ENCODE measurements around the gene CALML4. TPM values are rescaled to one million over a fixed set of nuclear protein-coding genes. Genes with fewer than 3 reads are reported as not detected.

Gene CALML4
- total and polyA plus RNA-seq, 7 donors = 0.85 to 2.2 (median 1.4) TPM

GRCh38 chr15:68158046-68158628, 47.0 kb downstream of the CALML4 start:
- Histone ChIP-seq H3K36me3 (ENCODE audit: insufficient read depth in 1 of 2, low read depth in 1 of 2) (peaks cover 6 to 38% of the 10 kb centered on the region in 2 donors), H3K27ac (no peak overlapping the region), H3K4me3 (no peak overlapping the region), H3K4me1 (no peaks in the 10 kb centered on the region), H3K9me3 (no peaks in the 10 kb centered on the region), H3K27me3 (ENCODE audit: insufficient read depth in 3 of 3, low read length in 2 of 3) (no peaks in the 10 kb centered on the region)
- no peak for TF ChIP-seq CTCF (IDR thresholded peaks at IDR 0.05)
- ATAC-seq (no peak), DNase-seq (no peak)
- intact Hi-C loops (cut with DNase I) = no loop called here
- WGBS, 3 donors = 36 to 56% (median 44%) methylated on average over 3 of the region's 3 CpGs

- no peaks in the 10 kb centered on the region for H3K27me3 ChIP-seq (ENCODE audit: insufficient read depth in 3 of 3, low read length in 2 of 3)
- H3K27ac ChIP-seq = no peak overlapping the region
- no peak for TF ChIP-seq CTCF (IDR thresholded peaks at IDR 0.05)
- ATAC-seq (no peak), DNase-seq (no peak)
- H3K4me3 ChIP-seq = no peak overlapping the region
- peaks cover 0 to 31% of the 10 kb centered on the region in 2 donors for H3K36me3 ChIP-seq (ENCODE audit: insufficient read depth in 1 of 2, low read depth in 1 of 2)
- WGBS, 3 donors = 0 to 60% (median 41%) methylated on average over 1 of the region's 1 CpG
- no peaks in the 10 kb centered on the region for H3K9me3 ChIP-seq
- no peaks in the 10 kb centered on the region for H3K4me1 ChIP-seq
- intact Hi-C loops (cut with DNase I) = loop anchor here in 1 of 2 donors (2.0 kb wide), 1 partner anchor 294 kb away; no protein-coding TSS in a partner anchor
Observed at GRCh38 chr15:68157074-68157473, 48.1 kb downstream of the CALML4 start.

- no peak overlapping the region for H3K27ac ChIP-seq
- H3K36me3 ChIP-seq (ENCODE audit: insufficient read depth in 1 of 2, low read depth in 1 of 2) = peaks cover 0 to 29% of the 10 kb centered on the region in 2 donors
Observed at GRCh38 chr15:68154923-68155559, 50.1 kb downstream of the CALML4 start.

GRCh38 chr15:68152342-68152741, 52.8 kb downstream of the CALML4 start:
- no peak for TF ChIP-seq CTCF (IDR thresholded peaks at IDR 0.05)
- H3K27me3 ChIP-seq (ENCODE audit: insufficient read depth in 3 of 3, low read length in 2 of 3) = no peaks in the 10 kb centered on the region
- no peak overlapping the region for H3K4me3 ChIP-seq
- H3K36me3 ChIP-seq (ENCODE audit: insufficient read depth in 1 of 2, low read depth in 1 of 2) = peaks cover 0 to 29% of the 10 kb centered on the region in 2 donors
- intact Hi-C loops (cut with DNase I) = no loop called here
- H3K9me3 ChIP-seq = no peaks in the 10 kb centered on the region
- 94 to 99% (median 97%) methylated on average over 2 of the region's 2 CpGs for WGBS, 3 donors
- no peak overlapping the region for H3K27ac ChIP-seq
- ATAC-seq = no peak
- no peak for DNase-seq
- H3K4me1 ChIP-seq = no peaks in the 10 kb centered on the region

More at GRCh38 chr15:68154923-68155559, 50.1 kb downstream of the CALML4 start:
- WGBS, 3 donors = 39 to 51% (median 40%) methylated on average over 4 of the region's 4 CpGs
- H3K27me3 ChIP-seq (ENCODE audit: insufficient read depth in 3 of 3, low read length in 2 of 3) = no peaks in the 10 kb centered on the region
- intact Hi-C loops (cut with DNase I) = loop anchor here in 1 of 2 donors (1.0 kb wide), 1 partner anchor 292 kb away; no protein-coding TSS in a partner anchor
- no peaks in the 10 kb centered on the region for H3K4me1 ChIP-seq
- TF ChIP-seq CTCF (IDR thresholded peaks at IDR 0.05) = peak; percentile 73
- no peaks in the 10 kb centered on the region for H3K9me3 ChIP-seq
- DNase-seq = no peak
- no peak overlapping the region for H3K4me3 ChIP-seq
- peak in 2 of 4 donors; percentile 63 to 80 for ATAC-seq

Data from psoas muscle (tissue), 8 donors.